ENCODE measurements around the gene KIF2C.
A peak's percentile ranks its signal among the peaks of the same experiment; 100 is the strongest.

Gene KIF2C

DNA sequence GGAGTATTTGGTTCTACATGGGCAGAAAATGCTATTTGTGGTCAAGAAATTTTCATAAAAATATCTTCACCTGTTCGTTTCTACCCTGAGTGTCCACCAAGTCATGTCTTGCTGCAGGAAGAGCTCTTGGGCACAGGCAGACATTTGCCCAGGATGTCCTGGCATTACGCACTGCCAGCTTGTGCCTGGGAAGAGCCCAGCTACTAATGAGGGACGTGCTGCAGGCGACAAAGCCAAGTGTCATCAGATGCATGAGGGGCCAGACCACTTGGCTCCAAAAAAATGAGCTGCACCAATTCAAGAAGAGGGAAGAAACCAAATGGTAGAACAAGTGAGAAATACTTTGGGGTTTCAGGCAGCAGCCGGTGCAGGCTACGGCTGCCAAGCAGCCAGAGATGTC lies 21.5 kb upstream of the KIF2C start:
- Histone ChIP-seq H3K79me1 (ENCODE audit: low read depth, low read length) (no peaks in the 10 kb centered on the region), H3K27ac (replicated peaks; ENCODE audit: low read length) (no peak overlapping the region), H3K4me2 (ENCODE audit: insufficient read depth, low read length, poor library complexity, severe bottlenecking) (no peak overlapping the region), H3K18ac (ENCODE audit: low read length) (no peak overlapping the region), H3K4ac (ENCODE audit: low read length) (no peak overlapping the region), H3K36me3 (replicated peaks in 1 of 2; ENCODE audit: control insufficient read depth in 2 of 2, insufficient read depth in 2 of 2, low read length in 2 of 2) (no peaks in the 10 kb centered on the region), H2BK120ac (ENCODE audit: low read depth, low read length) (no peak overlapping the region), H3K27me3 (ENCODE audit: control insufficient read depth in 3 of 3, insufficient read depth in 3 of 3, low read depth in 1 of 3, low read length in 3 of 3) (no peaks in the 10 kb centered on the region), H3K4me3 (ENCODE audit: low read length in 2 of 2) (no peak overlapping the region), H3K9ac (ENCODE audit: low read depth, low read length, poor library complexity) (no peak overlapping the region), H2BK15ac (ENCODE audit: low read length) (no peak overlapping the region), H2AFZ (ENCODE audit: low read length) (no peak overlapping the region), H3K9me3 (replicated peaks in 1 of 2; ENCODE audit: control insufficient read depth in 2 of 2, insufficient read depth in 1 of 2, low read depth in 1 of 2, low read length in 2 of 2) (no peaks in the 10 kb centered on the region), H2BK12ac (ENCODE audit: low read length) (no peak overlapping the region), H2BK5ac (ENCODE audit: low read length) (no peak overlapping the region), H4K91ac (ENCODE audit: low read depth, low read length, poor library complexity) (no peak overlapping the region), H3K23ac (ENCODE audit: low read depth, low read length, poor library complexity) (no peak overlapping the region), H3K14ac (ENCODE audit: low read length) (no peak overlapping the region), H3K4me1 (ENCODE audit: control insufficient read depth in 2 of 2, insufficient read depth in 1 of 2, low read depth in 1 of 2, low read length in 2 of 2) (peaks cover 0 to 3% of the 10 kb centered on the region in 2 donors), H2AK5ac (ENCODE audit: low read depth, low read length) (no peak overlapping the region), H4K8ac (ENCODE audit: low read depth, low read length) (no peak overlapping the region)
- no peak for DNase-seq (ENCODE audit: low spot score)
- WGBS, 2 donors (ENCODE audit: extremely low coverage in 2 of 2, insufficient read length in 2 of 2, insufficient replicate concordance in 1 of 2): no CpG with 5 or more reads among the region's 6 CpGs

DNA sequence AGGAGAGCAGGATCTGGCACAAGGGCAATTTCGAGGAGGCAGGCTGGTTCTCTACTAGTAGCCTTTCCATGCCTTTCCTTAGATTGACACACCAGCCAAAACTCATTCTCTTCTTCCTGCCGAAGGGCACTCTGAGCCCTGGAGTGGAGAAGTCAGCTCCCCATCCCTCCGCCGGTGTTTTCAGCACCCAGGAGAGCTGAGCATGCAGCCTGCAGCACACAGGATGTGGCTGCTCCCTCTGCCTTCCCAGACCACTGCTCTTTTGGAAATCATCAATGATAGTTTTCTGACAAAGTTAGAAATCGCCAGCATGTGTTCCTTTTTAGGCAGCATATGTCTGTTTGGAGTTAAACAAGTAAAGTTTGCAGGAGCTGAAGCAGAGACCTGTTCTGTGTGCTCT lies 20.3 kb upstream of the KIF2C start:
- DNase-seq (ENCODE audit: low spot score): no peak
- WGBS, 2 donors (ENCODE audit: extremely low coverage in 2 of 2, insufficient read length in 2 of 2, insufficient replicate concordance in 1 of 2): no CpG with 5 or more reads among the region's 5 CpGs
- Histone ChIP-seq H2AK5ac (ENCODE audit: low read depth, low read length) (no peak overlapping the region), H3K4me3 (ENCODE audit: low read length in 2 of 2) (no peak overlapping the region), H3K79me1 (ENCODE audit: low read depth, low read length) (no peaks in the 10 kb centered on the region), H3K9me3 (replicated peaks in 1 of 2; ENCODE audit: control insufficient read depth in 2 of 2, insufficient read depth in 1 of 2, low read depth in 1 of 2, low read length in 2 of 2) (no peaks in the 10 kb centered on the region), H2BK12ac (ENCODE audit: low read length) (no peak overlapping the region), H2BK5ac (ENCODE audit: low read length) (no peak overlapping the region), H2AFZ (ENCODE audit: low read length) (no peak overlapping the region), H3K27ac (replicated peaks; ENCODE audit: low read length) (no peak overlapping the region), H3K4me2 (ENCODE audit: insufficient read depth, low read length, poor library complexity, severe bottlenecking) (no peak overlapping the region), H3K9ac (ENCODE audit: low read depth, low read length, poor library complexity) (no peak overlapping the region), H3K27me3 (ENCODE audit: control insufficient read depth in 3 of 3, insufficient read depth in 3 of 3, low read depth in 1 of 3, low read length in 3 of 3) (no peaks in the 10 kb centered on the region), H2BK120ac (ENCODE audit: low read depth, low read length) (no peak overlapping the region), H4K8ac (ENCODE audit: low read depth, low read length) (no peak overlapping the region), H3K18ac (ENCODE audit: low read length) (no peak overlapping the region), H4K91ac (ENCODE audit: low read depth, low read length, poor library complexity) (no peak overlapping the region), H3K36me3 (replicated peaks in 1 of 2; ENCODE audit: control insufficient read depth in 2 of 2, insufficient read depth in 2 of 2, low read length in 2 of 2) (no peaks in the 10 kb centered on the region), H3K23ac (ENCODE audit: low read depth, low read length, poor library complexity) (no peak overlapping the region), H3K4ac (ENCODE audit: low read length) (no peak overlapping the region), H3K14ac (ENCODE audit: low read length) (no peak overlapping the region), H3K4me1 (ENCODE audit: control insufficient read depth in 2 of 2, insufficient read depth in 1 of 2, low read depth in 1 of 2, low read length in 2 of 2) (peaks cover 0 to 3% of the 10 kb centered on the region in 2 donors), H2BK15ac (ENCODE audit: low read length) (no peak overlapping the region)

DNA sequence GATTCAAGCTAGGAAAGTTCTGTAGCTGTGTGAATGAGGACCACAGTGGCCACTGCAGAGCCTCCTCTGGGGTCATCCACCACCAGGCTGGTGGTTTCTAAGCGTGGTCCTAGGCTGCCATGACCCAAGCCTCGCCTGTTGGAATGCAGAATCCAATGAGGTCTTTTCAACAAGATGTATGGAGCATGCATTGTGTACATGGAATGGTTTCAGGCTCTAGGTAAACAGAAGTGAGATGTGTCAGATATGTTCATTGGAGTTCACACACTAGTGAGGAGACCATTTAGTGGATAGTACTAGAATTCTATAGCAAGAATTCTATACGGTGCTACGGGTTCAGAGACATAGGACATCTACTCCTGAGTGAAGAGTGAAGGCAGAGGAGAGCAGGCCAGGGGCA lies 19.4 kb upstream of the KIF2C start:
- no peak overlapping the region for H3K4ac ChIP-seq (ENCODE audit: low read length)
- no peak overlapping the region for H2AFZ ChIP-seq (ENCODE audit: low read length)
- peaks cover 0 to 3% of the 10 kb centered on the region in 2 donors for H3K4me1 ChIP-seq (ENCODE audit: control insufficient read depth in 2 of 2, insufficient read depth in 1 of 2, low read depth in 1 of 2, low read length in 2 of 2)
- H3K79me1 ChIP-seq (ENCODE audit: low read depth, low read length): no peaks in the 10 kb centered on the region
- no peak overlapping the region for H2AK5ac ChIP-seq (ENCODE audit: low read depth, low read length)
- H4K91ac ChIP-seq (ENCODE audit: low read depth, low read length, poor library complexity): no peak overlapping the region
- DNase-seq (ENCODE audit: low spot score): no peak
- no peak overlapping the region for H3K27ac ChIP-seq (replicated peaks; ENCODE audit: low read length)
- no peak overlapping the region for H2BK120ac ChIP-seq (ENCODE audit: low read depth, low read length)
- no peak overlapping the region for H3K14ac ChIP-seq (ENCODE audit: low read length)
- H2BK5ac ChIP-seq (ENCODE audit: low read length): no peak overlapping the region
- no peaks in the 10 kb centered on the region for H3K36me3 ChIP-seq (replicated peaks in 1 of 2; ENCODE audit: control insufficient read depth in 2 of 2, insufficient read depth in 2 of 2, low read length in 2 of 2)
- no peak overlapping the region for H3K4me3 ChIP-seq (ENCODE audit: low read length in 2 of 2)
- no peaks in the 10 kb centered on the region for H3K27me3 ChIP-seq (ENCODE audit: control insufficient read depth in 3 of 3, insufficient read depth in 3 of 3, low read depth in 1 of 3, low read length in 3 of 3)
- no peak overlapping the region for H2BK12ac ChIP-seq (ENCODE audit: low read length)
- no peaks in the 10 kb centered on the region for H3K9me3 ChIP-seq (replicated peaks in 1 of 2; ENCODE audit: control insufficient read depth in 2 of 2, insufficient read depth in 1 of 2, low read depth in 1 of 2, low read length in 2 of 2)
- no peak overlapping the region for H3K18ac ChIP-seq (ENCODE audit: low read length)
- H2BK15ac ChIP-seq (ENCODE audit: low read length): no peak overlapping the region
- no peak overlapping the region for H4K8ac ChIP-seq (ENCODE audit: low read depth, low read length)
- no peak overlapping the region for H3K9ac ChIP-seq (ENCODE audit: low read depth, low read length, poor library complexity)
- H3K23ac ChIP-seq (ENCODE audit: low read depth, low read length, poor library complexity): no peak overlapping the region
- no peak overlapping the region for H3K4me2 ChIP-seq (ENCODE audit: insufficient read depth, low read length, poor library complexity, severe bottlenecking)
- WGBS, 2 donors (ENCODE audit: extremely low coverage in 2 of 2, insufficient read length in 2 of 2, insufficient replicate concordance in 1 of 2): no CpG with 5 or more reads among the region's 4 CpGs

DNA sequence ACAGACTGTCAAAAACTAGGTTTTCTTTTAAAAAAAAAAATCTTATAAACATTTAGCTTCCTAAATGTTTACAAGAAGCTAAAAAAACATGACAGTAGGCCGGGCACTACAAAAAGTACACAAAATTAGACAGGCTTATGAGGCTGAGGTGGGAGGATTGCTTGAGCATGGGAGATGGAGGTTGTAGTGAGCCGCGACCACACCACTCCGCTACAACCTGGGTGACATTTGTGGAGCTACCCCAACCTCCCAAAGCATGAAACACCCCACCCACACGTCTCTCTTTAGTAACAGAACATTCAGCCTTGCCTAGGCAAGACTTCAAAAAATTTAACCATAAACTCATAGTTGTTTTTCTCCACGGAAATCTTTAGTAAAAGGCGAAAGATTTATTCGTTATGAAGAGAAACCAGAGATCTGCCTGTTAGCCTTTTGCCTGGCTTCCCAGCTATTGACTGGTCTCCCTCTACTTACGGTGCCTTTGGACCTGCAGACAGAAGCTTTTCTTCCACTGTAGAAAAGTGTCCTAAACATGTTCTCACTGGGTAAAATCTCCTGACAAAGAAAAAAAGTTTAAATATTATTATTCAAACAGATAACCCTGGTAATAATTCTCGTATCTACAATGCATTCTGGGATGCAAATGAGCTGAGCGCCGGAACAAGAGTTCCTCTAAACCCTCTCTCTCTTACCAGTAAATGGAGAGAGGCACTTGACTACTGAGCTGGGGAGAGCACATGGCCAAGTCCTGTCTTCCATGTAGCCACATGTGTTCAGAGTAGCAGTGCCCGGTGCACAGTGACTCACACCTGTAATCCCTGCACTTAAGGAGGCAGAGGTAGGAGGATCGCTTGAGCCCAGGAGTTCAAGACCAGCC lies 17.9 kb upstream of the KIF2C start:
- no peak overlapping the region for H3K14ac ChIP-seq (ENCODE audit: low read length)
- no peak overlapping the region for H3K9ac ChIP-seq (ENCODE audit: low read depth, low read length, poor library complexity)
- no peak overlapping the region for H3K4me3 ChIP-seq (ENCODE audit: low read length in 2 of 2)
- no peak overlapping the region for H2BK15ac ChIP-seq (ENCODE audit: low read length)
- H2BK5ac ChIP-seq (ENCODE audit: low read length): no peak overlapping the region
- H3K23ac ChIP-seq (ENCODE audit: low read depth, low read length, poor library complexity): peak overlapping the region; percentile 100
- no peak overlapping the region for H3K4ac ChIP-seq (ENCODE audit: low read length)
- no peak overlapping the region for H3K18ac ChIP-seq (ENCODE audit: low read length)
- H2BK120ac ChIP-seq (ENCODE audit: low read depth, low read length): no peak overlapping the region
- no peaks in the 10 kb centered on the region for H3K9me3 ChIP-seq (replicated peaks in 1 of 2; ENCODE audit: control insufficient read depth in 2 of 2, insufficient read depth in 1 of 2, low read depth in 1 of 2, low read length in 2 of 2)
- no peaks in the 10 kb centered on the region for H3K27me3 ChIP-seq (ENCODE audit: control insufficient read depth in 3 of 3, insufficient read depth in 3 of 3, low read depth in 1 of 3, low read length in 3 of 3)
- H2AFZ ChIP-seq (ENCODE audit: low read length): peak overlapping the region; percentile 12
- no peak overlapping the region for H3K27ac ChIP-seq (replicated peaks; ENCODE audit: low read length)
- H4K91ac ChIP-seq (ENCODE audit: low read depth, low read length, poor library complexity): no peak overlapping the region
- H2BK12ac ChIP-seq (ENCODE audit: low read length): no peak overlapping the region
- H3K36me3 ChIP-seq (replicated peaks in 1 of 2; ENCODE audit: control insufficient read depth in 2 of 2, insufficient read depth in 2 of 2, low read length in 2 of 2): no peaks in the 10 kb centered on the region
- H3K79me1 ChIP-seq (ENCODE audit: low read depth, low read length): no peaks in the 10 kb centered on the region
- H3K4me2 ChIP-seq (ENCODE audit: insufficient read depth, low read length, poor library complexity, severe bottlenecking): no peak overlapping the region
- H2AK5ac ChIP-seq (ENCODE audit: low read depth, low read length): no peak overlapping the region
- no peak overlapping the region for H4K8ac ChIP-seq (ENCODE audit: low read depth, low read length)
- no peak for DNase-seq (ENCODE audit: low spot score)
- no CpG with 5 or more reads among the region's 14 CpGs for WGBS, 2 donors (ENCODE audit: extremely low coverage in 2 of 2, insufficient read length in 2 of 2, insufficient replicate concordance in 1 of 2)
- peaks cover 0 to 3% of the 10 kb centered on the region in 2 donors for H3K4me1 ChIP-seq (ENCODE audit: control insufficient read depth in 2 of 2, insufficient read depth in 1 of 2, low read depth in 1 of 2, low read length in 2 of 2)

All from neuronal stem cell (in vitro differentiated cells).